Stimulated activated naive CD8-positive, alpha-beta T cell treated with anti-CD3 and anti-CD28 coated beads, Interleukin-15, Interleukin-2, amounts not matched to agents 100 ng/mL and 50 ng/mL, for 24 hours (primary cell): ENCODE results near the gene ULBP3.

Experiments
- H3K27ac Mint-ChIP-seq: one replicate; pipeline ENCODE4 v1.8.0; 2021; ENCODE audit warnings: mild to moderate bottlenecking, mixed read lengths
- H3K27me3 Mint-ChIP-seq: one replicate; pipeline ENCODE4 v1.8.0; 2021; ENCODE audit warnings: mixed read lengths
- H3K36me3 Mint-ChIP-seq: one replicate; pipeline ENCODE4 v1.8.0; 2021; ENCODE audit warnings: low read depth, mixed read lengths
- H3K4me1 Mint-ChIP-seq: one replicate; pipeline ENCODE4 v1.8.0; 2021; ENCODE audit warnings: low read depth, mixed read lengths
- H3K4me3 Mint-ChIP-seq: one replicate; pipeline ENCODE4 v1.8.0; 2021; ENCODE audit warnings: mild to moderate bottlenecking, mixed read lengths
- H3K9me3 Mint-ChIP-seq: one replicate; pipeline ENCODE4 v1.8.0; 2021; ENCODE audit warnings: mixed read lengths

ULBP3 gene

DNA sequence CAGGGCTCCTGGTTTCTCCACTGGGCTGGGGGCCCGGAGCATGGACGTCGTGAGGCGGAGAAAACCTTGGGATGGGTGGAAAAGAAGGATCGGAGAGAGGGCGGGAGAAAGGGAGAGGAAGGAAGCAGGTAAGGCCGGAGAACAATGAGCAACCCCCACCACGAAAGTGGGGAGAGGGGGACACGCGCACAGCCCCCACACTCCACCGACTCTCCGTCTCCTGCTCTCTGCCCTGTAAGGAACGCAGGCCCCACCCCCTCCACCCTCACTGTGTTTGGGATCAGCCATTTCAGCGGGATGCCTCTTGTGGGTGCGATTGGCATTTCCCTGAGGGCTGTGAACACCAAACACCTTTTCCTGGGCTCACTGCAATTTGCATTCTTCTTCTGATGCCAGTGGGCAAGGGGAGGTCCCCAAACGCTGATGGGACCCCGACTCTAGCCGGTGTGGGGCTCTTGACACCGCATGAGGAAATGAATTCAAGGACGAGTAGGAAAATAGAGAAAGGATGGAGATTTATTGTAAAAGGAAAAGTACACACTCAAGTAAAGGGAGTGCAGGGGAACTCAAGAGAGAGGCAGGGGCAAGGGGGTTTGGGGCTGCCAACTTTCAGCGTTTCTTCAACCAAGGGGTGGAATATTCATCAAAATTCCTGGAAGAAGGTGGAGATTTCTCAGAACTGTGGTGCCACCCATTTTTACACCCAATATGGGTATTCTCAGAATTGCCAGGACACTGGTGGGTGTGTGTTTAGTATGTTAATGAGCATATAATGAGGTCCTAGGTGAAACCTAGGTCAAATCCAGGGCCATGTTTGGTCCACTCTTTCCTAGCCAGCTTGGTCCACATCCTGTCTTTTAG, 30.5 kb downstream of the ULBP3 start:
- H3K4me3 Mint-ChIP-seq = no peak overlapping the region
- no peaks in the 10 kb centered on the region for H3K9me3 Mint-ChIP-seq
- peaks cover 17% of the 10 kb centered on the region for H3K4me1 Mint-ChIP-seq

DNA sequence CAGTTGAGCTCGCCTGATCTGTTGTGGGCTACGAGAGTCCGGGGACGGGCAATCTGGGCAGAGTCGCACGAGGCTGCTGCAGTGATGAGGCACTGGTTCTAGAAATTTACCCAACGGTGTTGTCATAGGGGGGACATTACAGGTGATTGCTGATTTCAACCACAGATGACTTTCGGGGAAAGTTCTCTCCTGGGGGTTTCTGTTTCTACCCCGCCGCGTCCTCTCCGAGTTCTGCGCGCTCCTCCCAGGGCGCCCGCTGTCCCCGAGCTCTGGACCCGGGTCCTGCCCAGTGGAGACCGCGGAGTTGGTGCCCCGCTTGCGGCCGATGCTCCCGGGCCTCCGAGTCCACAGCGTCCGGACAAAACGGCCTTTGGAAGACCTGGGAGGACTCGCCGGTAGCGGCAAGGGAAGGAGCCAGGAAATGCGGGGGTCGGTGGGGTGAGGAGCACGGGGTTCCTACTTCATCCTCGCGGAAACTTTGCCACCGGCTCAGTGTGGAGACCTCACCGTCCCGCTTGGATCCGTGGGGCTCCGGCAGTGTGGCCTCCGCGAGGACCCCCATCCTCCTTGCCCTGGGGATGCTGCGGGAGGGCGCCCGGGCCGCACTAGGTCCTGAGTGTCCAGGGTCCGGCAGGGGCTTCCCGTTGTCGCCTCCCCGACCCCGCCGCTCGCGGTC, 31.3 kb downstream of the ULBP3 start:
- Mint-ChIP-seq H3K27me3 (peaks cover 81% of the 10 kb centered on the region), H3K4me1 (peaks cover 17% of the 10 kb centered on the region), H3K4me3 (peak overlapping the region; percentile 31), H3K36me3 (no peaks in the 10 kb centered on the region), H3K9me3 (no peaks in the 10 kb centered on the region), H3K27ac (no peak overlapping the region)

More for the DNA sequence above, 30.5 kb downstream of the ULBP3 start:
- H3K36me3 Mint-ChIP-seq = no peaks in the 10 kb centered on the region
- no peak overlapping the region for H3K27ac Mint-ChIP-seq
- H3K27me3 Mint-ChIP-seq = peaks cover 82% of the 10 kb centered on the region

DNA sequence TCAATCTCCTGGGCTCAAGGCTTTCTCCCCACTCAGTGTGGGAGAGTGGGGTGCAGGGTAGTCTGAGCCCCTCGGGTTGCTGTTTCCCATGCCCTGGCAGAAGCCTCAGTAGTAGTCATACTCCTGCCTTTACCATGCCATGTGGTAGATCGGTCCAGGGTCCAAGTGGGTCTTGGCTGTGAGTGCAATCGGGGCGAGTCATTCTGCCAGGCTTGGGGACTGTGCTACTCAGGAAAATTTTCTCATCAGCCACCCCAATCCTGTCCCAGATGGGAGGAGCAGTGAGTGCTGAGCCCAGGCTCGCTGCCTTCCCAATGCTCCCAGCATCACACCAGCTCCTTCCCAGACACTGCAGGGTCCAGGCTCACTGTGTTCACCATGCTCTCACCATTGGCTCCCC, 32.8 kb downstream of the ULBP3 start:
- Mint-ChIP-seq H3K27ac (no peak overlapping the region), H3K27me3 (peaks cover 78% of the 10 kb centered on the region), H3K9me3 (no peaks in the 10 kb centered on the region), H3K36me3 (no peaks in the 10 kb centered on the region), H3K4me1 (peaks cover 17% of the 10 kb centered on the region), H3K4me3 (no peak overlapping the region)

DNA sequence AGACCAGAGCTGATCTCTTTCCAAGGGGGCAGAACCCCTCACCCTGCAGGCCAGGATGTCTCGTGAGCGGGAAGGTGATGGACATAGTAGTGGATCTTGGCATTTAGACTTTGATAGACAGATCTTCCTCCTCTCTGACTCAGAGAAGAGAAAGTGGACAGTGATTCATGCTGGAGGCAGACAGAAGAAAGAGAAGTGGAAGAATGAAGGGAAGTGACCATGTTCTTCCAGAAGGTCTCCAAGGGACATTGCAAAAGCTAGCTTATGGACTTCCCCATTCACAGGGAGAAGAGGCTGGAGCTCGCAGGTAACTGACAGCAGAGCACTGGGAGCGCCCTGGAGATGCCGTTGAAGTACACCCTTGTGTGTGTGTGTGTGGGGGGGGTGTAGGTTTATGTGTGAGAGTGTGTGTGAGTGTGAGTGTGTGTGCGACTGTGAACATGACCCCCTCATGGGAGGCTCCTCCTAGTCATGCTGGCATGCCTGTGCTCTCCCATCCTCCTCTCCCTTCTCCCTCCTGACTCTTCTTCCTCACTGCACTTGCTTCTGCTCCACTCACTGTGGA, 35.6 kb downstream of the ULBP3 start:
- Mint-ChIP-seq H3K4me3 (no peak overlapping the region), H3K27me3 (peaks cover 60% of the 10 kb centered on the region), H3K4me1 (peaks cover 26% of the 10 kb centered on the region), H3K9me3 (no peaks in the 10 kb centered on the region), H3K36me3 (no peaks in the 10 kb centered on the region), H3K27ac (no peak overlapping the region)

DNA sequence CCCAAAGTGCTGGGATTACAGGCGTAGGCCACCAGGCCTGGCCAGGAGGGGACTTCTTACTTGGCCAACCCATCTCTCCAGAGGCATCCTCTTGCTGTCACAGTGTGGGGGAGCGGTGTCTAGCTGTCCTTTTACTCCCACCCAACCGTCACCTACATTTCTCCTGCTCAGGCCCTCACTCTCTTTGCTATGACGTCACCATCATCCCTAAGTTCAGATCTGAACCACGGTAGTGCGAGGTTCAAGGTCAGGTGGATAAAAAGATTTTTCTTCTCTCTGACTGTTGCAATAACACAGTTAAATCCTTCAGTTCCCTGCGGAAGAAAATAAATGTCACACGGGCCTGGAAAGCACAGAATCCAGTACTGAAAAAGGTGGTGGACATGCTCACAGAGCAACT, 36.3 kb downstream of the ULBP3 start:
- Mint-ChIP-seq H3K27ac (no peak overlapping the region), H3K4me1 (peaks cover 26% of the 10 kb centered on the region), H3K27me3 (peaks cover 65% of the 10 kb centered on the region), H3K9me3 (no peaks in the 10 kb centered on the region), H3K36me3 (no peaks in the 10 kb centered on the region), H3K4me3 (no peak overlapping the region)

DNA sequence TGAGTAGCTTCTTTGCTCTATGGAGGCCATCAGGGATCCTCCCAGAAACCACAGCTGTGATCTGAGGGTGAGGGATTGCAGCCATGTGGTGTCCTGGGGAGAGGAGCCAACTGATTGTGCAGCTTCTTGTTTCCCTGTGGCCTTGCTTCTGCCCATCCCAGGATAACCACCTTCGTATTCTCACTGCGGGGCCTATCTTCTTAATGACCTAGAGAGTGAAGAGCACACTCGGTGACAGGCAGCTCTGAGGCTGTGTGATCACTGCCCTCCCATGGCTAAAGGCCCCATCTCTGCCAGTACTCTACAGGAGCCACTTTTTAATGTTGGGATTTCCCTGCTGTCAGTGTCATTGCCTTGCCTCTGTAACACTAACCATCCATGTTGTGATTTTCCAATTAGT, 38.3 kb downstream of the ULBP3 start:
- peaks cover 22% of the 10 kb centered on the region for H3K4me1 Mint-ChIP-seq
- no peak overlapping the region for H3K27ac Mint-ChIP-seq
- no peaks in the 10 kb centered on the region for H3K9me3 Mint-ChIP-seq
- H3K36me3 Mint-ChIP-seq = no peaks in the 10 kb centered on the region
- H3K27me3 Mint-ChIP-seq = peaks cover 63% of the 10 kb centered on the region
- no peak overlapping the region for H3K4me3 Mint-ChIP-seq

DNA sequence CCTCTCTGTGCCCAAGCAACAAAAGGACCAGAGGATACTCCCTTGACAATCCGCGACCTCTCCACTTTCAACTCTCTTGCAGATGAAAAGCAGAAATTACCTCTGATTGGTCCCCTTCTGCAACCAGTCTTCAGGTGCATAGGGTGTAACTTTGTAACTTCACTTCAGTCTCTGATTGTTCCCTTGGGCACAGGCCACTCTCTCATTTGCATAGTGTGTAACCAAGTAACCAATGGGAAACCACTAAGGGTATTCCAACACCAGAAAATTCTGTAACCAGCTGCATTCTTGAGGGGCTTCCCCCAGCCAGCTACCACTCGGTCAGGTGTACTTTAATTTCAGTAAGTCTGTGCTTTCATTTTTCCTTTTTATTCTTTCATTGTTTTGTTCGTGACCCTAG, 39.2 kb downstream of the ULBP3 start:
- Mint-ChIP-seq H3K4me1 (peaks cover 27% of the 10 kb centered on the region), H3K9me3 (no peaks in the 10 kb centered on the region), H3K27ac (no peak overlapping the region), H3K27me3 (peaks cover 65% of the 10 kb centered on the region), H3K36me3 (no peaks in the 10 kb centered on the region), H3K4me3 (no peak overlapping the region)

DNA sequence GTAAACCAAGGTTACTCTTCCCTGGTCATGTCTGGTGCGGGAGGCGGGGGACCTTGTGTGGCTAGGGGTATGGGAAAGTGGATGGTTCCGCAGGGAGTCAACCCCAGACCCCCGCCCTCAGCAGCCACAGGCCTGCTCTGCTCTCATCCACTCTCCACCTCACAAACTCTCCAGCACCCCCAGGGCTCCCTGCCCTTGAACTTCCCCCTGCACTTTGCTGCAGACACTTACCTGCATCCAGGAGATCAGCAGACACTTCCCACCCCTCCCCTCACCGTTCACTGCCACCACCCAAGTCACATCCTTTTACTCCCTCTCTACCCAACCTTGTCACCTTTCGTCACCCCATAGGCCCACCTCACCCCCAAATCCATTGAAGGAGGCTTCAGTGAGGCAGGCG, 39.6 kb downstream of the ULBP3 start:
- H3K27me3 Mint-ChIP-seq = peaks cover 65% of the 10 kb centered on the region
- H3K4me1 Mint-ChIP-seq = peaks cover 30% of the 10 kb centered on the region
- H3K9me3 Mint-ChIP-seq = no peaks in the 10 kb centered on the region
- H3K36me3 Mint-ChIP-seq = no peaks in the 10 kb centered on the region
- H3K27ac Mint-ChIP-seq = no peak overlapping the region
- H3K4me3 Mint-ChIP-seq = no peak overlapping the region

DNA sequence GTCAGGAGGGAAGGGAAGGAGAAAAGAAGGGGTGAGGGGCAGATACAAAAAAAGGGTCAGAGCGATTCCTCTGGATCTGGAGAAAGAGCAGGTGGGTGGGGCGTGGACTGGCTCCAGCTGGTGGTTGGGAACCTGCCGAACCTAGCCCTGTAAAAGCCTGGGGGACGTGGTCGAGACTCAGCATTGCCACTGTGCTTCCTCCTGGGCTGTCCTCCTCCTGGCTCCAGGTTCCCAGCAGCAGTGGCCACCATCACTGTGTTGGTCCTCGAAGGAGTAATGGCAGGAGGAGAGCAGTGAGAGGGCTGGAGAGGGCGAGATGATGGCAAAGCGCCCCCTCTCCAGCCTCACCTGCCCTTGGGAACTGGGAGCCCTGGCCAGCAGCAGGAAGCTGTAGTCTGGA, 40.1 kb downstream of the ULBP3 start:
- Mint-ChIP-seq H3K4me1 (peaks cover 30% of the 10 kb centered on the region), H3K27ac (no peak overlapping the region), H3K9me3 (no peaks in the 10 kb centered on the region), H3K27me3 (peaks cover 68% of the 10 kb centered on the region), H3K36me3 (no peaks in the 10 kb centered on the region), H3K4me3 (no peak overlapping the region)

DNA sequence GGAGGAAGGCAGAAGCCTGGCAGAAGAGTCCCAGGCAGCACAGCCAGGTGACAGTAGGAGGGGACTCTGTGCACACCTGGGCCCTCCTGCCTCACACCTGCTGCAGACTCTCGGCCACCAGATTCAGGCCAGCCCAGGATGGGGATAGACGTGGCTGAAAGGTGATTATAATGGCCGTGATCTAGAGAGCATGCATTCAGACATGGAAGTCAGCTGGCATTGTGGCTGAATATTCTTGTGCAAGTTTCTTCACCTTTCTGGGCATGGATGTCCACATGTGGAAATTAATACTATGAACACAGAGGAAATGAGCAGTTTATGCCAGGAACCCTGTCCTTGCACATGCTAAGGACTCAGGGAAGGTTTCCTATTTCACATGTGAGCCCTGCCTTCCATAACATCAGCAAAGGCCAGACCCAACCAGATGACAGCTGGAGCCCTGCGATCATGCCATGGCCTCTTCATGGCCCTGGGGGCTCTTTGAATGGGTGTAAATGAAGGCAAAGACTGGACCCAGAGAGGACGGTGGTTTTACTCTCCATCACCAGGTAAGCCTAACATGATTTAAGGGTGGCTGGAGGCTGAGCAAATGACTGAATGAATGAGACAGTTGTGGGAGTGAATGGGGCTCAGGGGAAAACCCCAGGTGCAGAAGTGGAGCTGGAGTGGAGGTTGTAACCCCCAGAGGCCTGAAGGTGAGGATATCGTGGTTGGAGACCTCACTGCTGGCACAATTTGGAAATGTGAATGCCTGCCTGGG, 40.9 kb downstream of the ULBP3 start:
- Mint-ChIP-seq H3K4me3 (no peak overlapping the region), H3K9me3 (no peaks in the 10 kb centered on the region), H3K4me1 (peaks cover 30% of the 10 kb centered on the region)

DNA sequence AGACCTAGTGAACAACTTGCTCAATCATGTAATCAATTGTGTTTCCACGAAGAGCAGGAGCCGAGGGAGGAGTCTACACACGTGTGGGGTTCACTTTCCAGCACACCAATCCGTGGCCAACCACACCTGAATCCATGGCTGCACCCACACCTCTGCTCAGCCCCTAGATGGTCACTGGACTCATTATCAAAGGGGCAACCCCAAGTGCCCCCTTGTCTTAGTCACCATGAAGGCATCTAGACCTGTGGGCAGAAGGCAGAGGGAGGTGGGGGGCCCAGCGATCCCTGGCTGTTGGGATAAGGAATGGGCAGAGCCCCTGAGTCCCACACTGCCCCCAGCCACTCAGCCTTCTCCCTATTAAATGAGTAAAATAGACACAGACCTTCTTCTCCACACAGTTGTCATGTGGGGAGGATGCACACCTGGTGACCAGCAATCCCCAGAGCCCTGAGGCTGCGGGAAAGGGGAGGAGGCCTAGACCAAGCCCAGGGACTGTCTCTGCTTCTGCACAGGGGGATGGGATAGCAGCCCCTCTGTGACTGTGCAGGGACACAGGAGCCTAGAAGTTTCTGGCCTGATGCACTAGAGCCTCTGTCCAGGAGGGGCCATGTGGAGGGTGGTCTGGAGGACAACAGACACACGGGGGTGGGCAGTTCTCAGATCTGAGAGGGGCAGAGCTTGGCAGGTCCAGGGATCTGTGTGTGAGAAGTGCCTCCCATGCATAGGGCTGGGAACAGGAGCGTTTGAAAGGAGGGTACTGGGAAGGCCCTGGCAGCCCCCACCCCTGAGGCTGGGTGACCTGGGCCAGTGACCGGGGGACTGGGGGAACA, 41.7 kb downstream of the ULBP3 start:
- no peak overlapping the region for H3K27ac Mint-ChIP-seq
- no peaks in the 10 kb centered on the region for H3K9me3 Mint-ChIP-seq
- H3K27me3 Mint-ChIP-seq = peaks cover 66% of the 10 kb centered on the region
- H3K4me1 Mint-ChIP-seq = peaks cover 30% of the 10 kb centered on the region
- H3K36me3 Mint-ChIP-seq = no peaks in the 10 kb centered on the region
- H3K4me3 Mint-ChIP-seq = no peak overlapping the region

More for the DNA sequence above, 40.9 kb downstream of the ULBP3 start:
- Mint-ChIP-seq H3K27ac (no peak overlapping the region), H3K36me3 (no peaks in the 10 kb centered on the region), H3K27me3 (peaks cover 69% of the 10 kb centered on the region)

DNA sequence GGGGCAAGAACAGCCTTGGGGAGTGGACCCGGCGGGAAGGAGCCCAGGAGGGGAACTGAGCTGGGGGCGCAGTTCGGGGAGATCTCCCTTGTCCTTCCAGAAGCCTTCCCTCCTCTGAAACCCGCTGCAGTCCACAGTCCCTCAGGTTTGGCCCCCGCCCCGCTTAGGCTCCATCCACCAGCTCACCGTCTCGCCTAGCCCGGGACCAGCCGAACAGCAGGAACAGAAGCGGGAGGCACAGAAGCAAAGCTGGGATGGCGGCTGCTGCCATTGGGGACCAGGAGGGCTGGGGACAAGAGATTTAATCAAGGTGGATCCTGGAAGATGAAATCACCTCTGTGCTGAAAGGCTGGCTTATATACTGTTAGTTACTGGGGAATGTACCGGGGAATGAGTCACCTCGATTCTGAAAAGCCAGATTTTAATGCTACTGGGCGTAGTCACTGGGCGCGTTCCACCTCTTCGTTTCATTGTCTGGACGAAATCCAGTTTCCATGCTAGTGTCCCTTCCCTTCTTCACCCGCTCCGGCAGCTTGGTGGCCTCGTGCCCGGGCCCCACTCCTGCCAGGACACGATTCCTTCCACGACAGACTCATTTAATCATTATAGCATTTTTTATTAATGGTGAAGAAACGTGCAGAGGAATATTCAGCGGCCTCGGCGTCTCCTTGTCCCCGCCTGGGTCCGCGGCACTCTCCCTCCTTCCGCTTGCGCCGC, 43.6 kb downstream of the ULBP3 start, which contains the start of gene RAET1L:
Gene RAET1L, minus strand, starts transcription at position 332 of the 717 bp plus-strand sequence. Its CDS starts 61 bp downstream, at position 271.
- Mint-ChIP-seq H3K27ac (no peak within 1 kb of the TSS), H3K36me3 (no peaks in the 10 kb centered on the region), H3K27me3 (peaks cover 64% of the 10 kb centered on the region), H3K4me1 (peaks cover 29% of the 10 kb centered on the region), H3K9me3 (no peaks in the 10 kb centered on the region), H3K4me3 (peak within 1 kb of the TSS; percentile 39)

DNA sequence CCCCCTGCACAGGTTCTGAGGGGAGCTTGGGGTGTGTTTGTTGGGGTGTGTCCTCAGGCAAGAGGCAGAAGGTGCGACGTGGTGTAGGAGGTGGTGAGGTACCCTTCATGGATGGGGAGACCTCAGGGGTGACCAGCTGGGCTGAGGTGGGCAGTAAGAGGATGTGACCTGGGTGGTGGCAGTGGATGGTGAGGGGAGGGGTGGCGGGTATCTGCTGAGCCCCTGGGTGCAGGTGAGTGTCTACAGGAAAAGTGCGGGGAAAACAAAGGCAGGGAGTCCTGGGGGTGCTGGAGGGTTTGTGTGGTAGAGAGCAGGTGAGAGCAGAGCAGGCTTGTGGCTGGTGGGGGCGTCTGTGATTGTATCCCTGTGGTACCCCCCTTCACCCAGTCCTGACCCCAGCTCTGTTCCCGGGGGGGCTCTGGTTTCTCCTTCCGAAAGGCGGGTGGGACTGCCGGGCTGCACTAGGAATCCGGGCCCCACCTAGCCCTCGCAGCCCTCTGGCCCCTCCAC, 44.2 kb downstream of the ULBP3 start:
- peaks cover 64% of the 10 kb centered on the region for H3K27me3 Mint-ChIP-seq
- no peak overlapping the region for H3K27ac Mint-ChIP-seq
- no peak overlapping the region for H3K4me3 Mint-ChIP-seq
- no peaks in the 10 kb centered on the region for H3K9me3 Mint-ChIP-seq
- H3K4me1 Mint-ChIP-seq = peaks cover 23% of the 10 kb centered on the region
- H3K36me3 Mint-ChIP-seq = no peaks in the 10 kb centered on the region
